Spleen (tissue), 11 donors: ENCODE measurements around the gene VPS51. TPM values are rescaled to one million over a fixed set of nuclear protein-coding genes. Genes with fewer than 3 reads are reported as not detected.

Experiments
- DNase-seq: peaks from one replicate; pipeline ENCODE4 v3.0.0-alpha.2; 2020
- H3K27ac ChIP-seq, 8 donors: fragments of 200-600 bp; sonication (generic) in 7 of 8; 1 replicate in 4 of 8; 2 replicates in 4 of 8; pipeline versions ENCODE4 v1.5.0 to v1.8.0; 2016 to 2021; ENCODE audit warnings: inconsistent platforms in 4 of 8, mild to moderate bottlenecking in 4 of 8, moderate library complexity in 1 of 8
- H3K27me3 ChIP-seq, 7 donors: fragments of 200-600 bp; sonication (generic) in 6 of 7; replicated peaks in 1 of 7; 1 replicate in 4 of 7; 2 replicates in 3 of 7; pipeline versions ENCODE4 v1.5.0 to v1.8.0; 2016 to 2021; ENCODE audit warnings: inconsistent platforms in 3 of 7, mild to moderate bottlenecking in 1 of 7
- H3K36me3 ChIP-seq, 6 donors: fragments of 200-600 bp; sonication (generic) in 5 of 6; 1 replicate in 4 of 6; 2 replicates in 2 of 6; pipeline versions ENCODE4 v1.5.0 to v1.8.0; 2016 to 2021; ENCODE audit warnings: inconsistent platforms in 2 of 6
- H3K4me1 ChIP-seq, 6 donors: fragments of 200-600 bp; sonication (generic) in 5 of 6; 1 replicate in 3 of 6; 2 replicates in 3 of 6; pipeline versions ENCODE4 v1.5.0 to v1.8.0; 2016 to 2021; ENCODE audit warnings: inconsistent platforms in 3 of 6
- H3K4me3 ChIP-seq, 8 donors: fragments of 200-600 bp; sonication (generic) in 7 of 8; 1 replicate in 4 of 8; 2 replicates in 4 of 8; pipeline versions ENCODE4 v1.5.0 to v1.8.0; 2016 to 2021; ENCODE audit warnings: inconsistent platforms in 4 of 8, mild to moderate bottlenecking in 4 of 8, moderate library complexity in 2 of 8
- H3K9me3 ChIP-seq, 8 donors: fragments of 200-600 bp; sonication (generic) in 7 of 8; 1 replicate in 4 of 8; 2 replicates in 4 of 8; pipeline versions ENCODE4 v1.5.0 to v1.8.0; 2016 to 2021; ENCODE audit warnings: inconsistent platforms in 4 of 8
- POLR2A ChIP-seq, 3 donors: fragments of 450-650 bp; IDR thresholded peaks; one replicate each; pipeline ENCODE4 v1.5.1; 2017; ENCODE audit warnings: antibody characterized with exemption in 3 of 3, mild to moderate bottlenecking in 1 of 3
- POLR2AphosphoS5 ChIP-seq, 3 donors: sonication (generic); formaldehyde crosslinking; IDR thresholded peaks; one replicate each; pipeline ENCODE4 v1.5.1; 2017; ENCODE audit warnings: antibody characterized with exemption in 3 of 3
- whole genome bisulfite sequencing, 5 donors: extraction: QIAGEN DNeasy Blood & Tissue Kit in 3 of 5; methylation state at CpG; one replicate each; pipeline versions ENCODE4 v1.1.5 to v1.1.7; 2013 to 2018; 5-methylcytosine and 5-hydroxymethylcytosine counted together
- intact Hi-C: fragments of 100-400 bp; cut with DNase I; formaldehyde crosslinking; loops from one replicate; pipeline ENCODE4 v1.15.0; 2023; ENCODE audit warnings: low total_unique reads
- polyA plus RNA-seq, 3 donors: library from polyadenylated mRNA; stranded (reverse); fragments of 200-250 nt; gene quantifications; one replicate each; pipeline ENCODE4 v1.2.1, GENCODE V29; 2013
- total RNA-seq, 7 donors: library from RNA; depleted of rRNA in 3 of 7; stranded (reverse); fragments of >200 nt in 3 of 7; fragmentation: NEBNext Ultra II Directional in 4 of 7; extraction: Animal tissue kit (Norgen Biotek cat#: 25700) in 4 of 7; gene quantifications; one replicate each; pipeline versions ENCODE4 v1.1.0 to v1.2.1, GENCODE V29; 2016 to 2021
- TF ChIP-seq, protein P1 (sequence below), 11 experiments: fragments of 200-600 bp in 7 of 11; fragments of 450-650 bp in 4 of 11; sonication (generic) in 4 of 11; IDR thresholded peaks in 8 of 11; conservative IDR thresholded peaks in 3 of 11; 1 replicate in 7 of 11; 2 replicates in 4 of 11; pipeline versions ENCODE4 v1.4.0 to v1.8.0; 2016 to 2021; ENCODE audit warnings: antibody characterized with exemption in 11 of 11, inconsistent platforms in 4 of 11, mild to moderate bottlenecking in 1 of 11
- donor health status: healthy with polysubstance abuse.
- donor health status: DM: no; HTN: no; CAD: no; lungs with moderate emphysema.
- donor health status: DM: no; HTN: no; CAD: no.
- donor health status: Bipolar disorder and iron deficiency.
- donor health status: healthy.
- donor health status: DM: no; HTN: no; CAD: no.
- donor health status: DM: yes; HTN: yes; CAD: no.

VPS51 gene
- total and polyA plus RNA-seq, 10 donors: 103 to 570 (median 149) TPM

DNA sequence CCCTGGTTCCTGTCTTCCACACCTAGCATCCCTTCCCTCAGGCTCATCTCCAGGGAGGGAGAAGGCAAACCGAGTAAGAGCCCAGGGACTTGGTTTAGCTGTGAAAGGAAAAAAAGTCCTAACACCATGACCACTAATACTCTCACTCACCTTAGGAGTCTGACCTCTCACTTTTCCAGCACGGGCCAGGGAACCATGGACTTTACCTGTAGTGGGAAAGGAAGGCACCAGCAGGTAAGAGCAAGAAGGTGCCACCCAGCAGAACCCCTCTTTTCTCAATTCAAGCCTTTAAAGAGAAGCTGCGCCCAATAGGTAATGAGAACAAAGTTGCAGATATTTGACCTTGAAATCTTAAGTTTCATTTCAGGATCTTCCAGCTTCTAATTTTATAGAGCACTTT, 24.8 kb downstream of the VPS51 start:
- intact Hi-C loops: no loop called here
- no peaks in the 10 kb centered on the region for H3K9me3 ChIP-seq
- H3K36me3 ChIP-seq: peaks cover 0 to 65% (median 51%) of the 10 kb centered on the region in 6 donors
- no peak for DNase-seq
- peaks cover 24 to 86% (median 61%) of the 10 kb centered on the region in 6 donors for H3K4me1 ChIP-seq
- no peak for TF ChIP-seq POLR2AphosphoS5 (IDR thresholded peaks at IDR 0.05)
- H3K4me3 ChIP-seq: peak overlapping the region; percentile 67 to 96 (median 86)
- WGBS, 5 donors: 81 to 96% (median 89%) methylated on average over 3 of the region's 3 CpGs
- H3K27ac ChIP-seq: peak overlapping the region in 7 of 8 donors; percentile 93 to 98 (median 96)
- H3K27me3 ChIP-seq: no peaks in the 10 kb centered on the region

- peak; percentile 86 for DNase-seq
- peaks cover under 1 to 65% (median 52%) of the 10 kb centered on the region in 6 donors for H3K36me3 ChIP-seq
- intact Hi-C loops: no loop called here
Measured at GRCh38 chr11:65121447-65121864, 25.4 kb downstream of the VPS51 start.

GRCh38 chr11:65121865-65122696, 26.1 kb downstream of the VPS51 start, which contains the start of the genes FAU and MRPL49:
FAU (minus strand) TSS chr11:65122134; CDS start chr11:65121813, 321 bp downstream.
MRPL49 (plus strand) TSS chr11:65122321; CDS start chr11:65122347, 26 bp downstream.
- intact Hi-C loops: no loop called here
- Histone ChIP-seq H3K27ac (peak within 1 kb of the TSS; percentile 92 to 98 (median 96)), H3K4me3 (peak within 1 kb of the TSS; percentile 67 to 96 (median 86)), H3K36me3 (peaks cover 5 to 69% (median 58%) of the 10 kb centered on the region in 6 donors), H3K27me3 (no peaks in the 10 kb centered on the region), H3K4me1 (peaks cover 17 to 82% (median 49%) of the 10 kb centered on the region in 6 donors), H3K9me3 (no peaks in the 10 kb centered on the region)
- TF ChIP-seq POLR2AphosphoS5 (IDR thresholded peaks at IDR 0.05) (peak; percentile 98 to 99 (median 99)), POLR2A (IDR thresholded peaks at IDR 0.05) (peak; percentile 51 to 86 (median 79))
- TF ChIP-seq, protein P1, sequence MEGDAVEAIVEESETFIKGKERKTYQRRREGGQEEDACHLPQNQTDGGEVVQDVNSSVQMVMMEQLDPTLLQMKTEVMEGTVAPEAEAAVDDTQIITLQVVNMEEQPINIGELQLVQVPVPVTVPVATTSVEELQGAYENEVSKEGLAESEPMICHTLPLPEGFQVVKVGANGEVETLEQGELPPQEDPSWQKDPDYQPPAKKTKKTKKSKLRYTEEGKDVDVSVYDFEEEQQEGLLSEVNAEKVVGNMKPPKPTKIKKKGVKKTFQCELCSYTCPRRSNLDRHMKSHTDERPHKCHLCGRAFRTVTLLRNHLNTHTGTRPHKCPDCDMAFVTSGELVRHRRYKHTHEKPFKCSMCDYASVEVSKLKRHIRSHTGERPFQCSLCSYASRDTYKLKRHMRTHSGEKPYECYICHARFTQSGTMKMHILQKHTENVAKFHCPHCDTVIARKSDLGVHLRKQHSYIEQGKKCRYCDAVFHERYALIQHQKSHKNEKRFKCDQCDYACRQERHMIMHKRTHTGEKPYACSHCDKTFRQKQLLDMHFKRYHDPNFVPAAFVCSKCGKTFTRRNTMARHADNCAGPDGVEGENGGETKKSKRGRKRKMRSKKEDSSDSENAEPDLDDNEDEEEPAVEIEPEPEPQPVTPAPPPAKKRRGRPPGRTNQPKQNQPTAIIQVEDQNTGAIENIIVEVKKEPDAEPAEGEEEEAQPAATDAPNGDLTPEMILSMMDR (IDR thresholded peaks at IDR 0.05 in 8 of 11, conservative IDR thresholded peaks at IDR 0.05 in 3 of 11): peak in 2 of 11 experiments; percentile 35 to 49
- WGBS, 5 donors: 0 to 1% (median 1%) methylated on average over 55 to 64 of the region's 64 CpGs
- peak; percentile 100 for DNase-seq

More at GRCh38 chr11:65121447-65121864, 25.4 kb downstream of the VPS51 start:
- TF ChIP-seq POLR2AphosphoS5 (IDR thresholded peaks at IDR 0.05) (no peak), POLR2A (IDR thresholded peaks at IDR 0.05) (no peak)
- TF ChIP-seq, protein P1 (IDR thresholded peaks at IDR 0.05 in 8 of 11, conservative IDR thresholded peaks at IDR 0.05 in 3 of 11): no peak
- peaks cover 18 to 82% (median 55%) of the 10 kb centered on the region in 6 donors for H3K4me1 ChIP-seq
- no peaks in the 10 kb centered on the region for H3K9me3 ChIP-seq
- H3K4me3 ChIP-seq: peak overlapping the region; percentile 67 to 96 (median 86)
- WGBS, 5 donors: 1 to 2% (median 1%) methylated on average over 14 to 22 of the region's 22 CpGs
- H3K27ac ChIP-seq: peak overlapping the region; percentile 92 to 98 (median 96)
- H3K27me3 ChIP-seq: no peaks in the 10 kb centered on the region

DNA sequence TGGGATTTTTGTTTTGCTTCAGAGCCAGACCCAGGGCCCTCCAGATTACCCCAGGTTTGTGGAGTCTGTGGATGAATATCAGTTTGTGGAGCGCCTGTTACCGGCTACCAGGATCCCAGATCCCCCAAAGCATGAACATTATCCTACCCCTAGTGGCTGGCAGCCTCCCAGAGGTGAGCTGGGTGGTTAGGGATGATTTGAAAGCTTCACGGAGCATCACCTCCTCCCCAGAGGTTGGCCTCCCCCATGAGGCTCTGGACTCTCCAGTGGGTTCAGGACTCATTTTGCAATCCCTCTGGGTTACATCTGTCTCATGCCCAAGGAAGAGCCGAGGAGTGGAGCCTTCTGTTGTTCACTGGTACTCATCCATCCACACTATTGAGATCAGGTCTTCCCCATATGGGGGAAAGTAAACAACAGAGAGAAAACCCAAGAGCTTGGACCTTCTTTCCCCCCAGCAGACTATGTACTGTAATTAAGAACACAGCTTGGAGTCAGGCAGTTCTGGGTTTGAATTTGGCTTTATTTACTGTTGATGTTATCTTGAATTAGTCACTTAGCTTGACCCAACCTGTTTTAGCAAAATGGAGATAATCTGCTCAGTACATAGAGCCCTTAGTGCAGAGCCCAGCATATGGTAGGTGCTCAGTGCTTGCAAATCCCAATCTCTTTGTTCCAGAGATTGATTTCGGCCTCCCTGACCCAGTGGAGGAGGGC, 28.6 kb downstream of the VPS51 start:
- Histone ChIP-seq H3K27me3 (no peaks in the 10 kb centered on the region), H3K27ac (no peak overlapping the region), H3K4me1 (peaks cover 14 to 80% (median 39%) of the 10 kb centered on the region in 6 donors), H3K4me3 (no peak overlapping the region), H3K36me3 (peaks cover 9 to 76% (median 67%) of the 10 kb centered on the region in 6 donors), H3K9me3 (no peaks in the 10 kb centered on the region)
- WGBS, 5 donors: 85 to 96% (median 93%) methylated on average over 5 of the region's 5 CpGs
- intact Hi-C loops: no loop called here
- DNase-seq: no peak
- TF ChIP-seq, protein P1 (IDR thresholded peaks at IDR 0.05 in 8 of 11, conservative IDR thresholded peaks at IDR 0.05 in 3 of 11): no peak
- TF ChIP-seq POLR2AphosphoS5 (IDR thresholded peaks at IDR 0.05) (no peak), POLR2A (IDR thresholded peaks at IDR 0.05) (no peak)
